HepG2 (cell line): ENCODE measurements around the gene ZNF578.

Experiments
- ATF2 ChIP-seq: sonication (generic); formaldehyde crosslinking; IDR thresholded peaks from 2 replicates; pipeline ENCODE4 v1.4.0; 2020; ENCODE audit warnings: missing genetic modification reagents
- CENPBD1 ChIP-seq: sonication (generic); formaldehyde crosslinking; IDR thresholded peaks from 2 replicates; pipeline ENCODE4 v1.8.0; 2022; ENCODE audit warnings: missing genetic modification reagents, low read depth, mild to moderate bottlenecking, borderline replicate concordance
- CHCHD3 ChIP-seq: sonication (generic); formaldehyde crosslinking; IDR thresholded peaks from 2 replicates; pipeline ENCODE4 v1.8.0; 2022; ENCODE audit warnings: mild to moderate bottlenecking, missing genetic modification reagents, moderate library complexity
- ETV6 ChIP-seq: sonication (generic); formaldehyde crosslinking; conservative IDR thresholded peaks from 2 replicates; pipeline ENCODE4 v1.4.0; 2020; ENCODE audit warnings: missing genetic modification reagents
- GABPA ChIP-seq, 2 experiments: IDR thresholded peaks; 2 replicates each; pipeline ENCODE4 v1.6.1; 2011 to 2016; ENCODE audit warnings: low read depth in 2 of 2, low read length in 1 of 2, missing biosample characterization in 1 of 2, missing genetic modification characterization in 1 of 2
- HNF4A ChIP-seq: sonication (generic); formaldehyde crosslinking; IDR thresholded peaks from 2 replicates; pipeline ENCODE4 v1.4.0; 2020; ENCODE audit warnings: missing genetic modification reagents
- IRF2 ChIP-seq: IDR thresholded peaks from 2 replicates; pipeline ENCODE4 v1.6.1; 2018; ENCODE audit warnings: missing genetic modification reagents, missing compliant biosample characterization
- POLR2A ChIP-seq, 2 experiments: IDR thresholded peaks; 2 replicates each; pipeline ENCODE4 v1.6.1; 2011; ENCODE audit warnings: low read depth in 2 of 2, low read length in 2 of 2, mild to moderate bottlenecking in 1 of 2, moderate library complexity in 1 of 2; ENCODE audit not compliant: insufficient read depth in 1 of 2
- RERE ChIP-seq: IDR thresholded peaks from 2 replicates; pipeline ENCODE4 v1.6.1; 2016; ENCODE audit warnings: low read depth, missing genetic modification reagents, missing compliant biosample characterization
- ZNF367 ChIP-seq: sonication (generic); formaldehyde crosslinking; IDR thresholded peaks from 2 replicates; pipeline ENCODE4 v1.4.0; 2020; ENCODE audit warnings: missing genetic modification reagents, borderline replicate concordance
- ZSCAN29 ChIP-seq: sonication (generic); formaldehyde crosslinking; conservative IDR thresholded peaks from 2 replicates; pipeline ENCODE4 v1.4.0; 2020; ENCODE audit warnings: mild to moderate bottlenecking, missing genetic modification reagents

GRCh38 chr19:52536448-52536800 is 83.1 kb downstream of the ZNF578 start:
- TF ChIP-seq ETV6 (CRISPR knock-in tag) (no peak), POLR2A (IDR thresholded peaks at IDR 0.05; ENCODE audit: insufficient read depth in 1 of 2, low read depth in 2 of 2, low read length in 2 of 2) (no peak), CENPBD1 (CRISPR knock-in tag) (no peak), HNF4A (CRISPR knock-in tag) (no peak), CHCHD3 (CRISPR knock-in tag) (no peak), ATF2 (CRISPR knock-in tag) (no peak), GABPA (IDR thresholded peaks at IDR 0.05; ENCODE audit: low read depth, low read length) (no peak), GABPA (CRISPR knock-in tag; IDR thresholded peaks at IDR 0.05; ENCODE audit: low read depth) (no peak), ZNF367 (CRISPR knock-in tag) (no peak), RERE (CRISPR knock-in tag) (no peak), ZSCAN29 (CRISPR knock-in tag) (no peak), IRF2 (CRISPR knock-in tag) (no peak)
